ENCODE results near the gene GGACT.
A peak's percentile ranks its signal among the peaks of the same experiment; 100 is the strongest.
"Not testable (repeated sequence)": the region's sequence is repeated elsewhere in the genome, so short reads cannot be mapped to it uniquely, and the experiment has no call there.

Gene GGACT

GRCh38 chr13:100529666-100530377 lies 58.8 kb downstream of the GGACT start:
- no peak for DNase-seq (ENCODE audit: low read depth)

GRCh38 chr13:100528820-100529219 lies 59.8 kb downstream of the GGACT start:
- no peak for DNase-seq (ENCODE audit: low read depth)

- no peak for DNase-seq (ENCODE audit: low read depth)
These were observed 60.2 kb downstream of the GGACT start for GRCh38 chr13:100528353-100528752.

- DNase-seq (ENCODE audit: low read depth), result no peak
These were observed 60.9 kb downstream of the GGACT start for GRCh38 chr13:100527644-100528043.

- no peak for DNase-seq (ENCODE audit: low read depth)
These were observed 62.1 kb downstream of the GGACT start for GRCh38 chr13:100526318-100527000.

GRCh38 chr13:100525453-100526317 lies 62.9 kb downstream of the GGACT start:
- DNase-seq (ENCODE audit: low read depth), result no peak

GRCh38 chr13:100524688-100525087 lies 63.9 kb downstream of the GGACT start:
- not testable (repeated sequence) for DNase-seq (ENCODE audit: low read depth)

- DNase-seq (ENCODE audit: low read depth), result no peak
These were observed 64.6 kb downstream of the GGACT start for GRCh38 chr13:100523981-100524386.

- no peak for DNase-seq (ENCODE audit: low read depth)
These were observed 65.2 kb downstream of the GGACT start for GRCh38 chr13:100523411-100523810.

- DNase-seq (ENCODE audit: low read depth), result no peak
These were observed 65.8 kb downstream of the GGACT start for GRCh38 chr13:100522618-100523309.

GRCh38 chr13:100521851-100522617 lies 66.6 kb downstream of the GGACT start:
- no peak for DNase-seq (ENCODE audit: low read depth)

GRCh38 chr13:100520936-100521850 lies 67.4 kb downstream of the GGACT start:
- no peak for DNase-seq (ENCODE audit: low read depth)

- DNase-seq (ENCODE audit: low read depth), result no peak
These were observed 69.0 kb downstream of the GGACT start for GRCh38 chr13:100519626-100520025.

GRCh38 chr13:100518394-100519062 lies 70.1 kb downstream of the GGACT start:
- no peak for DNase-seq (ENCODE audit: low read depth)

- DNase-seq (ENCODE audit: low read depth), result no peak
These were observed 70.9 kb downstream of the GGACT start for GRCh38 chr13:100517728-100518127.

GRCh38 chr13:100517135-100517534 lies 71.5 kb downstream of the GGACT start:
- no peak for DNase-seq (ENCODE audit: low read depth)

GRCh38 chr13:100515410-100515800 lies 73.2 kb downstream of the GGACT start:
- no peak for DNase-seq (ENCODE audit: low read depth)

- peak; percentile 43 for DNase-seq (ENCODE audit: low read depth)
These were observed 73.7 kb downstream of the GGACT start for GRCh38 chr13:100514788-100515409.

- no peak for DNase-seq (ENCODE audit: low read depth)
These were observed 74.5 kb downstream of the GGACT start for GRCh38 chr13:100513987-100514670.
